Fibroblast of the aortic adventitia (primary cell): ENCODE results near the gene RBMS3. TPM values are rescaled to one million over a fixed set of nuclear protein-coding genes. Genes with fewer than 3 reads are reported as not detected.
"Not testable (repeated sequence)": the region's sequence is repeated elsewhere in the genome, so short reads cannot be mapped to it uniquely, and the experiment has no call there.

Experiments
- DNase-seq: peaks from one replicate; pipeline ENCODE4 v3.0.0-alpha.2; 2010; ENCODE audit warnings: low read depth
- H3K4me3 ChIP-seq: 2 replicates; pipeline ENCODE4 v1.5.1; 2011; ENCODE audit warnings: low read depth, mild to moderate bottlenecking, control low read depth, low read length, moderate library complexity
- CTCF ChIP-seq: IDR thresholded peaks from 2 replicates; pipeline ENCODE4 v1.5.1; 2011; ENCODE audit warnings: mild to moderate bottlenecking, low read length, control low read depth, inconsistent platforms; ENCODE audit not compliant: insufficient read depth
- small RNA-seq: library from RNA; depleted of rRNA; stranded (forward); fragments of <200 nt; gene quantifications from one replicate; pipeline ENCODE3, GENCODE V24; 2012
- total RNA-seq: library from RNA; depleted of rRNA; stranded (reverse); fragments of >200 nt; gene quantifications from 2 replicates; pipeline ENCODE4 v1.2.3, GENCODE V29; 2012; ENCODE audit warnings: low replicate concordance

RBMS3 gene
- total RNA-seq, 1 donor: 84.1 TPM

DNA sequence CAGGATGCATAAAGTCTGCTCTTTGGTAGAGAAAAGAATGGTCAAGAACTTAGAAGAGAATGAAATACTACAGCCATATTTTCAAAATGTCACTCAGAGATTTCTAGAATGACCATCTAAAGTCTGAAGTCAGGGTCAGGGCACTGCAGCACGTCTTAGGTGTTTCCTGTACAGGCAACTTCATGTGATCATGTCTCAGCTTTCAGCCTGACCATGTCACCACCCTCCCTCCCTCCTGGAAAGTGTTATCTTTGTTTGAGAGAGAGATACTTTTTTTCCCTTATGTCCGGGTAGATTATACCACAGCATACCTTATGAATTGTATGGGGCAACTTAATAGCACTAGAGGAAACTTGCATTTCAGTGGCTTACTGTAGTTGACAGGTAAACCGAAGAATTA, 767.6 kb downstream of the RBMS3 start:
- no peak overlapping the region for H3K4me3 ChIP-seq
- no peak for TF ChIP-seq CTCF
- DNase-seq: no peak

- not testable (repeated sequence) for DNase-seq, H3K4me3 ChIP-seq
These were observed 769.2 kb downstream of the RBMS3 start for GRCh38 chr3:30050116-30050515.

- TF ChIP-seq CTCF: no peak
- H3K4me3 ChIP-seq: no peak overlapping the region
- no peak for DNase-seq
These were observed 778.4 kb downstream of the RBMS3 start for GRCh38 chr3:30059240-30059639.

Small RNAs within 50 kb of the gene (small RNA-seq; reads per million reads assigned to genes)
- not detected for gene MTND4LP9
